ENCODE results near the gene KIF24. TPM values are rescaled to one million over a fixed set of nuclear protein-coding genes. Genes with fewer than 3 reads are reported as not detected.

The KIF24 gene
- total RNA-seq, 2 donors from 2014 or later: 1.3 to 2.2 TPM

GRCh38 chr9:34289159-34289558, 39.9 kb downstream of the KIF24 start:
- no peak for ATAC-seq
- intact Hi-C loops (cut with DNase I, micrococcal nuclease): no loop called here

GRCh38 chr9:34282096-34282495, 47.0 kb downstream of the KIF24 start:
- ATAC-seq: no peak

More at GRCh38 chr9:34289159-34289558, 39.9 kb downstream of the KIF24 start:
- no peak for DNase-seq

GRCh38 chr9:34279411-34279810, 49.7 kb downstream of the KIF24 start:
- DNase-seq (peak in 1 of 2 donors; percentile 12), ATAC-seq (peak; percentile 87)

More at GRCh38 chr9:34282096-34282495, 47.0 kb downstream of the KIF24 start:
- no peak for DNase-seq
- intact Hi-C loops (cut with DNase I, micrococcal nuclease): no loop called here

More at GRCh38 chr9:34279411-34279810, 49.7 kb downstream of the KIF24 start:
- intact Hi-C loops (cut with DNase I, micrococcal nuclease): no loop called here

Other genes starting within 250 kb of the KIF24 start
- 10 to 100 TPM; 36.9 to 40.8 TPM for gene DCAF12, start 202.6 kb downstream of the KIF24 start, total RNA-seq
- gene UBAP1, start 150.2 kb downstream of the KIF24 start, total RNA-seq: 10 to 100 TPM; 34.3 to 43.3 TPM
- 10 to 100 TPM; 14.0 to 19.2 TPM for gene NUDT2, start 301 bp upstream of the KIF24 start, total RNA-seq
- 10 to 100 TPM; 65.2 to 72.3 TPM for gene MYORG, start 47.6 kb upstream of the KIF24 start, total RNA-seq
- 1 to 10 TPM; 6.8 to 7.2 TPM for gene FAM219A, start 129.3 kb upstream of the KIF24 start, total RNA-seq
- not detected for gene DNAI1, start 129.5 kb upstream of the KIF24 start, total RNA-seq
- 1 to 10 TPM in 1 of 2 donors, under 1 TPM in 1; 0.89 to 2.3 TPM for gene ENHO, start 193.7 kb upstream of the KIF24 start, total RNA-seq